GM11168 (cell line): Measurements from ENCODE around the gene ADAM33.

Experiments used
- in situ Hi-C: fragments of 300-500 bp; cut with MboI; formaldehyde crosslinking; loops from one replicate; pipeline ENCODE4 v1.12.0; 2022; ENCODE audit warnings: low sequenced_read_pairs; ENCODE audit not compliant: unreplicated experiment

The ADAM33 gene

GRCh38 chr20:3691897-3692296, 10.1 kb upstream of the ADAM33 start:
- in situ Hi-C loops: no loop called here

- in situ Hi-C loops: no loop called here
Observed at GRCh38 chr20:3691306-3691705, 9.5 kb upstream of the ADAM33 start.

- in situ Hi-C loops: no loop called here
Observed at GRCh38 chr20:3690413-3690812, 8.6 kb upstream of the ADAM33 start.

GRCh38 chr20:3689978-3690377, 8.2 kb upstream of the ADAM33 start:
- in situ Hi-C loops: no loop called here

GRCh38 chr20:3687655-3688054, 5.8 kb upstream of the ADAM33 start:
- in situ Hi-C loops: no loop called here

- in situ Hi-C loops: no loop called here
Observed at GRCh38 chr20:3686867-3687321, 5.1 kb upstream of the ADAM33 start.

GRCh38 chr20:3686421-3686820, 4.6 kb upstream of the ADAM33 start:
- in situ Hi-C loops: no loop called here

GRCh38 chr20:3685341-3685740, 3.5 kb upstream of the ADAM33 start:
- in situ Hi-C loops: no loop called here

- in situ Hi-C loops: no loop called here
Observed at GRCh38 chr20:3681352-3681930, 369 bp downstream of the ADAM33 start.

GRCh38 chr20:3680701-3681351, 984 bp downstream of the ADAM33 start:
- in situ Hi-C loops: no loop called here

GRCh38 chr20:3679749-3680700, 1.8 kb downstream of the ADAM33 start:
- in situ Hi-C loops: no loop called here

GRCh38 chr20:3678856-3679720, 2.7 kb downstream of the ADAM33 start:
- in situ Hi-C loops: no loop called here

GRCh38 chr20:3678198-3678597, 3.6 kb downstream of the ADAM33 start:
- in situ Hi-C loops: no loop called here

GRCh38 chr20:3677733-3678132, 4.1 kb downstream of the ADAM33 start:
- in situ Hi-C loops: no loop called here

- in situ Hi-C loops: no loop called here
Observed at GRCh38 chr20:3674995-3675900, 6.6 kb downstream of the ADAM33 start.

GRCh38 chr20:3674447-3674846, 7.4 kb downstream of the ADAM33 start:
- in situ Hi-C loops: no loop called here

- in situ Hi-C loops: no loop called here
Observed at GRCh38 chr20:3673221-3674070, 8.4 kb downstream of the ADAM33 start.

- in situ Hi-C loops: no loop called here
Observed at GRCh38 chr20:3672547-3673171, 9.2 kb downstream of the ADAM33 start.
